Measurements from ENCODE around the gene MYH7. TPM values are rescaled to one million over a fixed set of nuclear protein-coding genes. Genes with fewer than 3 reads are reported as not detected.
"Not testable (repeated sequence)": the region's sequence is repeated elsewhere in the genome, so short reads cannot be mapped to it uniquely, and the experiment has no call there.

Gene MYH7
- total RNA-seq, 2 donors from 2014 or later: 0.05 to 0.56 TPM

DNA sequence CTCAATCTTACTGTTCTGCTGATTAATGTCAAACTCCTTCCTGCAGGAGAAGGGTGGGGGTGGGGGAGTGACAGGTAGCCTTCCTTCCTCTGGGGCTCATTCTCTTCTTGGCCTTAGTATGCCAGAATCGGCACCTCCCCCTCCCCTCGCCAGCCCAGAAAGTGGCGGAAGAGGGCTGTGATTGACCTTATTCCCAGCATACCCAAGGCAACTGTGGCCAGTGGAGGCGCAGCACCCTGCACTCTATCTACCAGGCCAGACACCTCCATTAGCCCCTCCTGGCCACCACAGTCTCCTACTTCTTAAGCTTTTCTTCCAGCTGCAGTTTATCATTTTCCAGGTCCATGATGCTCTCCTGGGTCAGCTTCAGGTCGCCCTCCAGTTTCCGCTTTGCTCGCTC, 42.8 kb downstream of the MYH7 start:
- ATAC-seq (replicated peaks in 1 of 2) (no peak), DNase-seq (no peak)
- Mint-ChIP-seq H3K36me3 (ENCODE audit: insufficient read depth in 2 of 2) (no peaks in the 10 kb centered on the region), H3K9me3 (no peaks in the 10 kb centered on the region), H3K4me1 (ENCODE audit: low read depth) (no peaks in the 10 kb centered on the region), H3K4me3 (no peak overlapping the region), H3K27ac (no peak overlapping the region), H3K27me3 (ENCODE audit: low read depth) (no peaks in the 10 kb centered on the region)

DNA sequence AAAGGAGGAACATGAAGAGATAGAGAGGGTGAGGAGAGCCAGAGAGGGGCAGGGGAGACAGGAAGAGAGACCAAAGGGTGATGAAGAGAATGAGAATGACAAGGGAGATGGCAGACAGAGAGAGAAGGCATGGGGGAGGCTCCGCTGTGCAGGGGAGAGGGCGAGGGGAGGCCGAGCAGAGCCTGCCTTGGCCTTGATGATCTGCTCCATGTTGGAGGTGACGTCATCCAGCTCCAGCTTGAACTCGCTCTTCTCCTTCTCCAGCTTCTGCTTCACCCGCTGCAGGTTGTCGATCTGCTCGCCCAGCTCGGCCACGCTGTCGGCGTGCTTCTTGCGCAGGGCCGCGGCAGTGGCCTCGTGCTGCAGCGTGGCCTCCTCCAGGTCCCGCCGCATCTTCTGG, 45.6 kb downstream of the MYH7 start:
- H3K9me3 Mint-ChIP-seq; H3K27me3 Mint-ChIP-seq (ENCODE audit: low read depth); DNase-seq; ATAC-seq (replicated peaks in 1 of 2); H3K27ac Mint-ChIP-seq; H3K4me1 Mint-ChIP-seq (ENCODE audit: low read depth); H3K36me3 Mint-ChIP-seq (ENCODE audit: insufficient read depth in 2 of 2); H3K4me3 Mint-ChIP-seq: not testable (repeated sequence)

DNA sequence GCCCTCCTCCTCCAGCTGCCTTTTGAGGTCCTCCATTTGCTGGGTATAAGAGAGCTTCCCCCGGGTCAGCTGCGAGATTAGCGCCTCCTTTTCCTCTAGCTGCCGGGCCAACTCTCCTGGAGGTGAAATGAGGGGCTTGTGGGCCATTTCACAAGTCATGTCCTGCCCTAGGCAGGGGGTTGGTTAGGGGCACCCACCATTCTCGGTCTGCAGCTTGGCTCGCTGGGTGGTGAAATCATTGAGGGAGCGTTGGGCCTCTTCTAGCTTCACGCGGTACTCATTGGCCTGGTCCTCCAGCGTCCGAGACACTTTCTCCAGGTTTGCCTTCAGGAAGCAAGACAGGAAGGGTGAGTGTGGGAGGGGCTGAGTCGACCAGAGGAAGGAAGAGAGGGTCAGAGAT, 46.1 kb downstream of the MYH7 start:
- Mint-ChIP-seq H3K4me3 (no peak overlapping the region), H3K4me1 (ENCODE audit: low read depth) (no peaks in the 10 kb centered on the region), H3K27ac (no peak overlapping the region), H3K27me3 (ENCODE audit: low read depth) (no peaks in the 10 kb centered on the region), H3K36me3 (ENCODE audit: insufficient read depth in 2 of 2) (no peaks in the 10 kb centered on the region), H3K9me3 (no peaks in the 10 kb centered on the region)
- no peak for ATAC-seq (replicated peaks in 1 of 2)
- DNase-seq: no peak

DNA sequence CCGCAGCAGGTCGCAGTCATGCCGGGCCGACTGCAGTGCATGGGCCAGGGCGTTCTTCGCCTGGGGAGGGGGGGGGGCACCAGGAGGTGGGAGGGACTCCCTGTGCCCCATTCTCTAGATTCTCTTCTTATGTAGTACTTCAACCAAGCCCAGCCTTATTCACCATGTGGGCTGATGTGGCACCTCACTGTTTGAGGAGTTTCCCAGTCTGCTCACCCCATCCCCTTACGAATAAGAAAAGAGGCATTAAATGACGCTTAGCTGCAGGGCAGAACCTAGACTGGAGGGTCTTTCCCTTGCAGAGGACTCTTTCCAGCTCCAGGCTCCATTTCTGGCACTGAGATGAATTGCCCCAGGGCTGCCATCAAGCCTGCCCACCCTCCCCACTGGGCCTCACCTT, 46.5 kb downstream of the MYH7 start:
- Mint-ChIP-seq H3K9me3 (no peaks in the 10 kb centered on the region), H3K27ac (no peak overlapping the region), H3K4me1 (ENCODE audit: low read depth) (no peaks in the 10 kb centered on the region), H3K4me3 (no peak overlapping the region), H3K27me3 (ENCODE audit: low read depth) (no peaks in the 10 kb centered on the region), H3K36me3 (ENCODE audit: insufficient read depth in 2 of 2) (no peaks in the 10 kb centered on the region)
- no peak for DNase-seq
- no peak for ATAC-seq (replicated peaks in 1 of 2)

DNA sequence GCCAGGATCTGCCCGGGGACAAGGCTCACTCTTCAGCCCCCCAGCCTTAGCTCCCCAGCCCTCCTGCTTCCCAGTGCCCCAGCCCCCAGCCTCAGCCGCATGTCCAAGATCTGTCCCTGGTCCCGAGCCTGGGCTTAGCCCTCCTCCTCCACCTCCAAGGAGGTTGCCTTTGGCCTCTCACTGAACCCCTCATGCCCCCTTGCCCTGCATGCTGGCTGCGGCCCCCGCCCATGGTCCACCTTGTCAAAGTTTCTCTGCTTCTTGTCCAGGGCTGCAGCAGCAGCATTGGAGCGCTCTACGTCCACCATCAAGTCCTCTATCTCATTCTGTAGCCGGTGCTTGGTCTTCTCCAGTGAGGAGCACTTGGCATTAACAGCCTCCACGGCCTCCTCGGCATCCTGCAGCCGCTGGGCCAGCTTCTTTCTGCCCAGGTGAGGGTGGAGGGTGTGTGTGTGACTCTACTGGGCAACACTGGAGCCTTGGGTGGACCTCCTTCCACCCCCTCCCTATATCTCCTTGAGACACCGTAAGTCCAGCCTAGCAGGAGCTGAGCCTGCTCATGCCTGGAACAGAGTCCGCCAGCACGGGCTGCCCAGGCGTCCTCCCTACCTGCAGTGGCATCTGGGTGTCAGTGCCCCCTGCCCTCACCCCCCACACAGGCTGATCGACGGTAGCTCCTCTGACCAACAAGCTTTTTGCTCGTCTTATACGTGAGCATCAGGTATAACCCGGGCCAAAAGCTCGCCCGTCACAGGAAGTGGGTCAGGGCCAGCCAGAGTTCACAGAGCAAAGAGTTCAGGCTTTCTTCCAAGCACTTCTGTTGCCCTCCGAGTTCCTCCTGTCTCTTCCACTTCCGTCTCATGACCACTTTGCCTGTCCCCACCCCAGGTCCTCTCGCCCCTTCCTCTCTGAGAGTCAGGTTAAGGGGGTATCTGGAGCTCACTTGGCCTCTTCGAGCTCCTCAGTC, 47.3 kb downstream of the MYH7 start:
- Mint-ChIP-seq H3K27me3 (ENCODE audit: low read depth) (no peaks in the 10 kb centered on the region), H3K36me3 (ENCODE audit: insufficient read depth in 2 of 2) (no peaks in the 10 kb centered on the region)

DNA sequence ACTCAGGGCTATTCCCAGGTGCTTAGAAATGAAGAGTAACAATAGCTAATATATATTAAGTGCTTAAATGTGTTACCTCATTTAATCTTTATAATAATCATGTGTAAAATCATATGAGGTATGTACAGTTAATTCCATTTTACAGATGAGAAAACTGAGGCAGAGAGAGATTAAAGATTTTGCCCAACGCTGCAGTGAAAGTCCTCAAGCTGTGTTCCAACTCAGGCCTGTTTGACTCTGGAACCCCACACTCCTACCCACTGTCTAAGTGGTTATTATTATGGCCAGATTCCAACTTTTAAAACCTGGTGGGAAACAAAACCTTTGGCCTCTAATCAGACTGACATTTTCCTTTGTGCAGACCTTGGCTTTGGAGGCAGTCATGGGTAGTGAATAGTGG, 48.5 kb downstream of the MYH7 start:
- ATAC-seq (replicated peaks in 1 of 2) (no peak), DNase-seq (no peak)
- Mint-ChIP-seq H3K27ac (no peak overlapping the region), H3K4me3 (no peak overlapping the region), H3K27me3 (ENCODE audit: low read depth) (no peaks in the 10 kb centered on the region), H3K9me3 (no peaks in the 10 kb centered on the region), H3K36me3 (ENCODE audit: insufficient read depth in 2 of 2) (no peaks in the 10 kb centered on the region), H3K4me1 (ENCODE audit: low read depth) (no peaks in the 10 kb centered on the region)

More for the DNA sequence above, 47.3 kb downstream of the MYH7 start:
- no peak overlapping the region for H3K4me3 Mint-ChIP-seq
- H3K4me1 Mint-ChIP-seq (ENCODE audit: low read depth): no peaks in the 10 kb centered on the region
- no peak overlapping the region for H3K27ac Mint-ChIP-seq
- H3K9me3 Mint-ChIP-seq: no peaks in the 10 kb centered on the region
- no peak for DNase-seq
- no peak for ATAC-seq (replicated peaks in 1 of 2)

DNA sequence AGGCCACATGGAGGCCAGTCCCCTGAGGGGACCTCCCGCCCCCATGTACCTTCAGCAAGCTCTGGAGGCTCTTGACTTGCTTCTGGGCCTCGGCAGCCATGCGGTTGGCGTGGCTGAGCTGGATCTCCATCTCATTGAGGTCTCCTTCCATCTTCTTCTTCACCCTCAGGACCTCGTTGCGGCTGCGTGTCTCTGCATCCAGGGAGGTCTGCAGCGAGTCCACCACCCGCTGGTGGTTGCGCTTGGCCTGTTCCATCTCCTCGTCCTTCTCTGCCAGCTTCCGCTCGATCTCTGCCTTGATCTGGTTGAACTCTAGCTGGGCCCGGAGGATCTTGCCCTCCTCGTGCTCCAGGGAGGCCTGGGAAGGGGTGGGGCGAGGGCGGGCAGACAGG, 49.2 kb downstream of the MYH7 start:
- H3K36me3 Mint-ChIP-seq (ENCODE audit: insufficient read depth in 2 of 2); H3K4me1 Mint-ChIP-seq (ENCODE audit: low read depth); H3K4me3 Mint-ChIP-seq; H3K27ac Mint-ChIP-seq; H3K9me3 Mint-ChIP-seq; ATAC-seq (replicated peaks in 1 of 2); H3K27me3 Mint-ChIP-seq (ENCODE audit: low read depth); DNase-seq: not testable (repeated sequence)

DNA sequence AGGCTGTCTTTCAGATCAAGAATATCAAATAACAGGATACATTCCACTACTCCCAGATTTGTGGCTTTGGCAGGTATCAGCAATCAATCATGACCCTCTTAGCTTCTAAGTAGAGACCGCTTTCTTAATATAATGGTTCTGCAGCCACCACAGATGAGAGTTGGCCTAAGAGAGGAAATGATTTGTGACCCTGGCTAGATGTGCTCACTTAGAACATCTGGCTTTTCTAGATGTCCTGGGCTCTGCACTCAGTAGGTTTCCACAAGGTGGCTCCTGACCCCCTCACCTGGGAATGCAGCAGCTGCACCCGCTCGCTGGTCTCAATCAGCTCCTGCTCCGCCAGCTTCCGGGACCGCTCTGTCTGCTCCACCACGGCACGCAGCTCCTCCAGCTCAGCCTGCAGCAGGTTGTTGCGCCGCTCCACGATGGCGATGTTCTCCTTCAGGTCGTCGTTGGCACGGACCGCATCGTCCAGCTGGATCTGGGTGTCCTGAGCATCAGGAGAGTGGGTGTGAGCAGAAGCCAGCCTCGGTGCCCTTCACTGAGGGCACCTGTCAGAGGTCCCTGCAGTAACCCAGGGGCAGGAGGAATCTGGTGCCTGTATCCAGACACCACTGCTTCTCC, 49.7 kb downstream of the MYH7 start:
- DNase-seq (no peak), ATAC-seq (replicated peaks in 1 of 2) (no peak)
- Mint-ChIP-seq H3K27ac (no peak overlapping the region), H3K4me3 (no peak overlapping the region), H3K4me1 (ENCODE audit: low read depth) (no peaks in the 10 kb centered on the region), H3K9me3 (no peaks in the 10 kb centered on the region), H3K27me3 (ENCODE audit: low read depth) (no peaks in the 10 kb centered on the region), H3K36me3 (ENCODE audit: insufficient read depth in 2 of 2) (no peaks in the 10 kb centered on the region)

DNA sequence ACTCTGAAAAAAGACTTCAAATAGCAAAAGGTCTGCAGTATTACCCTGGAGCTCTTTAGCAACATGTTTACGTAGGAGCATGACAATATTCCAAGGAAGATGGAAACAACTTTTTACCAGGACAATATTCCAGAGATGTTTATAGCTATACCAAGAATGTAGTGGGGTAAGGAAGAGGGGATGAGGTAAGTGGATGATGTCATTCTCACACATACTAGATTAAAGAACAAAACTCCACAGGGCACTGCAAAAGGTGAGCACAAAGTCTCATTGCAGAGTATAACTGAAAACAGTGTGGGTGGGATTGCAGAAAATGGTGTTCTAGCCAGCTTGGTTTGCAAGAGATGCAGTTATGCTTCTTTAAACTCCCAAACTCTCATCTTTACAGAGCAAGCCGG, 50.2 kb downstream of the MYH7 start:
- Mint-ChIP-seq H3K4me1 (ENCODE audit: low read depth) (no peaks in the 10 kb centered on the region), H3K27ac (no peak overlapping the region), H3K4me3 (no peak overlapping the region), H3K9me3 (no peaks in the 10 kb centered on the region), H3K36me3 (ENCODE audit: insufficient read depth in 2 of 2) (no peaks in the 10 kb centered on the region), H3K27me3 (ENCODE audit: low read depth) (no peaks in the 10 kb centered on the region)
- DNase-seq: no peak
- no peak for ATAC-seq (replicated peaks in 1 of 2)

DNA sequence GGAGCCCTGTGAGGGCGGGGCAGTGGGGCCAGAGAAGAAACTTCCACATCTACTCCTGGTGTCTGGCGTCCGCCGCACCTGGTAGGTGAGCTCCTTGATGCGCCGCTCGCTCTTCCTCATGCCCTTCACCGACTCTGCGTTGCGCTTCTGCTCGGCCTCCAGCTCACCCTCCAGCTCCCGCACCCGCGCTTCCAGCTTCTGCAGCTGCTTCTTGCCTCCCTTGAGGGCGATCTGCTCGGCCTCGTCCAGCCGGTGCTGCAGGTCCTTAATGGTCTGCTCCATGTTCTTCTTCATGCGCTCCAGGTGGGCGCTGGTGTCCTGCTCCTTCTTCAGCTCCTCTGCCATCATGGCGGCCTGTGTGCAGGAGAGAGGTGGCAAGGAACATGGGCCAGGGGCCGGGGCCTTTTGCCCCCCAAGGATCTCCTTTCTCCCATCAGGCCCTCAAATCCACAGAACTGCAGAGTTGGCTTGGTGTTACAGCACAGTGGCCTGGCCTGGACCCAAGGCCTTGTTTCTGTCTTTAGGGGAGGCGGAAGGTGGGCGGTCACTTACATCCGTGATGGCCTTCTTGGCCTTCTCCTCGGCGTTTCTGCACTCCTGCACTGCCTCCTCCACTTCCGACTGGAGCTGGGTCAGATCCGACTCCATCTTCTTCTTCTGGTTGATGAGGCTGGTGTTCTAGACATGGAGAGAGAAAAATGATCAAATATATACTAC, 50.9 kb downstream of the MYH7 start:
- ATAC-seq (replicated peaks in 1 of 2) (no peak), DNase-seq (no peak)
- H3K4me3 Mint-ChIP-seq: no peak overlapping the region
- H3K9me3 Mint-ChIP-seq: no peaks in the 10 kb centered on the region
- no peaks in the 10 kb centered on the region for H3K36me3 Mint-ChIP-seq (ENCODE audit: insufficient read depth in 2 of 2)
- H3K4me1 Mint-ChIP-seq (ENCODE audit: low read depth): no peaks in the 10 kb centered on the region
- H3K27me3 Mint-ChIP-seq (ENCODE audit: low read depth): no peaks in the 10 kb centered on the region
- H3K27ac Mint-ChIP-seq: no peak overlapping the region

DNA sequence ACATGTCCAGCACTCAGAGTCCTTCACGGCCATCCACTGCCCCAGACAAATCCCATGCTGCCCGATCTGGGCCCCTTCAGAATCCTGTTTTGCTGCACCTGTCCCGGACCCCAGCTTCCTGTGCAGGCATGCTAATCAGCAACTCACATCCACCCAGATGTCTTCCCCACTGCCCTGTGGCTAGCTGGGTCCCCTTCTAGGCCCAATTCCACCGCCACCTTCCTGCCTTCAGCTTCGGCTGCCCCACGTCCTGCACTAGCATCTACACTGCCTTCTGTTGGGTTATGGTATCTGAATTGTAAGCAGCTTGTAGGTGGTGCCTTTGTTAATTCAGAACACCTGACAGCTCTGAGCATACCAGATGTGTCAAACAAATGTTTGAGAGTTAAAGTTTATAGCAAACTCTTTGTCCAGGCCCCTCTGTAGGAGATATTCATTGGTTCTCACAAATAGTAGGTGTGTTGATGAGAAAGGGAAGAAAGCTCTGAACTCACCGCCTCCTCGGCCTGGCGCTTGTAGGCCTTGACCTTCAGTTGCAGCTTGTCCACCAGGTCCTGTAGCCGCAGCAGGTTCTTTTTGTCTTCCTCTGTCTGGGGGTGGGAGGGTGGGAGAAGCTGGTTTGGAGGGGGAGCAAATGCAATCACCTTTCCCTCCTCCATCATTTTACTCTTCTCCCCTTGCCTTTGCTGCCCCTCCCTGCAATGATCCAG, 52.6 kb downstream of the MYH7 start:
- no peak for ATAC-seq (replicated peaks in 1 of 2)
- Mint-ChIP-seq H3K36me3 (ENCODE audit: insufficient read depth in 2 of 2) (no peaks in the 10 kb centered on the region), H3K9me3 (no peaks in the 10 kb centered on the region), H3K27me3 (ENCODE audit: low read depth) (no peaks in the 10 kb centered on the region), H3K4me1 (ENCODE audit: low read depth) (no peaks in the 10 kb centered on the region), H3K27ac (no peak overlapping the region), H3K4me3 (no peak overlapping the region)
- DNase-seq: no peak

DNA sequence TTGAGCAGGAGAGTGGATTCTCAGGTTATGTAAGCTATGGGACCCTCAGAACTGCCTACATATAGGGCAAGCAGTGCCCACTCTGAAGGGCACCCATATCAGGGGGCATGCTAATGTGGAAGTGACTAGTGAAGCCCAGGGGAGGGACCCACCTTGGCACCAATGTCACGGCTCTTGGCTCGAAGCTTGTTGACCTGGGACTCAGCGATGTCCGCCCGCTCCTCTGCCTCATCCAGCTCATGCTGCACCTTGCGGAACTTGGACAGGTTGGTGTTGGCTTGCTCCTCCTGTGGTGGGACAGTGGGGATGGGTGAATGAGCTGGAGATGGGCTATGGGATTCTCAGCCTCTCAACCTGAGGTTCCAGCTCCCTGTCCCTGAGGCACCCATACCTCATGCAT, 53.2 kb downstream of the MYH7 start:
- no peaks in the 10 kb centered on the region for H3K36me3 Mint-ChIP-seq (ENCODE audit: insufficient read depth in 2 of 2)
- H3K27ac Mint-ChIP-seq: no peak overlapping the region
- H3K4me3 Mint-ChIP-seq: no peak overlapping the region
- H3K4me1 Mint-ChIP-seq (ENCODE audit: low read depth): no peaks in the 10 kb centered on the region
- H3K9me3 Mint-ChIP-seq: no peaks in the 10 kb centered on the region
- H3K27me3 Mint-ChIP-seq (ENCODE audit: low read depth): no peaks in the 10 kb centered on the region
- ATAC-seq (replicated peaks in 1 of 2) (no peak), DNase-seq (no peak)

DNA sequence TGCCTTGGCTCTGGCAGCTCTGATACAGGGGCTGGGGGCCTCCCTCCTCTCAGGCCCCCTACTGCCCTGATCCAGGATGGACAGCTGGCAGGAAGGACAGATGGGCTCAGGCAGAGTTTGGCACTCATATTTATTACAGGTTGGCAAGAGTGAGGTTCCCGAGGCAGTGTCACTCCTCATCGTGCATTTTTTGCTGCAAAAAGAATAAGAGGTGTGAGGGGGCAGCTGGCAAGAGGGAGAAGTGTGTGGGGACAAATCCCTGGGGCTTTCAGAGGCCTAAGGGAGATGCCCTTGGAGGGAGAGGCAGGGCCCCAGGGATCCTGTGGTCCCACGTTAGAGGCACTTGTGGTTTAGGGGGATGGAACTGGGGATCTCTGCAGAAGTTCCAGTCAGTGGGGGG, 53.6 kb downstream of the MYH7 start:
- DNase-seq: no peak
- Mint-ChIP-seq H3K27ac (no peak overlapping the region), H3K36me3 (ENCODE audit: insufficient read depth in 2 of 2) (no peaks in the 10 kb centered on the region), H3K4me3 (no peak overlapping the region), H3K27me3 (ENCODE audit: low read depth) (no peaks in the 10 kb centered on the region), H3K4me1 (ENCODE audit: low read depth) (no peaks in the 10 kb centered on the region), H3K9me3 (no peaks in the 10 kb centered on the region)
- ATAC-seq (replicated peaks in 1 of 2): no peak

Measured in activated T-cell treated with anti-CD3 and anti-CD28 coated beads, Interleukin-2, amount 50 U/mL, for 72 hours (primary cell).